DMS 273 treated with DMSO at 0.1 percent for 48 hours (cell line): ENCODE data around the gene USO1.
"Not testable (repeated sequence)": the region's sequence is repeated elsewhere in the genome, so short reads cannot be mapped to it uniquely, and the experiment has no call there.

ENCODE experiments used
- DNase-seq: peaks from one replicate; lab custom pipeline; 2025; lab: John Stamatoyannopoulos, UW

Gene USO1

DNA sequence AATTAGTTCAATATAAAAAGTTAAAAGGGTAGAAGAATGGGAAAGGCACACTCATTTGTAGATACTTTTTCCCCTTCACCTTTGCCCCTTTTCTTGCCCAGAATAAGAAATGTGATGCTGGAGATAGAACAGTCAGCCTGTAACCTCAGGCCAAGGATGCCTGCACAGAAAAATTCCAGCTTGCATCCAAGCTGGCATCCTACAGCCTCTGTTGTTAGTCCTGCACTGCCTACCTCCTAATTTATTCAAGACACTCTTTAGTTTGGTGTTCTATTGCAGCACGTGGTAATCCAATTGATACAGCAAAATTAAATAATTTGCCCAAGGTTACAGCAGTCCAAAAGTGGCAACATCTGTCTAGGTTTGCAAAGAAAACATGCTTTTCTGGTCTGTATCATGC is 9.7 kb upstream of the USO1 start:
- DNase-seq: no peak

DNA sequence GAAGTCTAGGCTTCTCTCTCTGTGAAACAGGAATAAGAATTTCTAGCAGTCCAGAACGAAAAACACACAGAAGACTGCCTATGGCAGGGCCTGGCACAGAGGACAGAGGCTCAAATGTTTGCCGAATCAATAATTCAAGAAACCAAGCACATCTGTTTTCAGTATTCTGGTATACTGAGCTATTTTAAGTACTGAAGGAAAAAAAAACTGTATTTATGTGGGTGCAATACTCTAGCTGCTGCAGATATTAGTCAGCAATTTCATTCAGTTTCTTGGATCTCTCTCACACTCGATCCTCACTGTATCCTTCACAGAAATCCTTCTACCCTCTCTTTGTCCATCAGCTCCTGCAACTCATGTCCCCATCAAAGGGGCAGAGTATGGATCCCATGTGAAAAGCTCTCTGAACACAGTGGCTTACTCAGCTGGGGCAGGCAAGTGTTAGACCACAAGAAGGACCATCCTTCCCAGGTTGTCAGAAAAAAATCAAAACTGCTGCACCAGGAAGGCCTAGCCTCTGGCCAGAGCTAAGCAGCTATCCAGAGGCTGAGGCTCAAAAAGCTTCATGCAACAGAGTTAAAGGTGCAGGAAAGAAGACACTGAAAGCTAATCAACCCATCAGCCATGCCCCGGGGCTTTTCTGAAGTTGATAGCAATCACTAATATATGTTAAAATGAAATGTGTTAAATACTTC is 9.1 kb upstream of the USO1 start:
- no peak for DNase-seq

DNA sequence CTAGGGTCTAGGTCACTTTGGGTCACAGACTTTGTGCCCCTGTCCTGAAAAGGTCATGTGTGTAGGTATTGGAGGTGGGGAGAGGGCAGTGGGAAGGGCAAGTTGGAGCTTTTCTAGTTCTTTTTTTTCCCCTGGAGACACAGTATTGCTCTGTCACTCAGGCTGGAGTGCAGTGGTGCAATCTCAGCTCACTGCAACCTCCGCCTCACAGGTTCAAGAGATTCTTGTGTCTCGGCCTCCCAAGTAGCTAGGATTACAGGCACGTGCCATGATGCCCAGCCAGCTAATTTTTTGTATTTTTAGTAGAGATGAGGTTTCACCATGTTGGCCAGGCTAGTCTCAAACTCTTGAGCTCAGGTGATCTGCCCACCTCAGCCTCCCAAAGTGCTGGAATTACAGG is 8.3 kb upstream of the USO1 start:
- not testable (repeated sequence) for DNase-seq

DNA sequence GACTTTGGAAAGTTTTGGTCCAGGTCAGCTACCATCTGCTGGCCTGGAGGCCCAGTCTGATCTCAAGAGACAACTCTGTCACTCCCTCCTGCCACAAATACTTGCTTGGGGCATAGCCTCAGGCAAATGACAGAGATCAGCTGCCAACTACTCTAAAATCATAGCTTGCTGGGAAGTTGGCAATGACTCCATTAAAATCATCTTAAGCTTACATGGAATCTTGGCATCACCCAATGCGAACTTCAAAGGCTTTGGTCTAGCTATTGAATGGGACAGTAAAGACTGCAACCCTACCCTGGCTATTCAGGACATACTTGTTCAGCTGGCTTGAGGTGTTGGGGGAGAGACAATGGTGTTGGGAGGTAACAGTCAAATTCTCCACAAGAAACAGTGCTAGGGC is 7.0 kb upstream of the USO1 start:
- DNase-seq: no peak

DNA sequence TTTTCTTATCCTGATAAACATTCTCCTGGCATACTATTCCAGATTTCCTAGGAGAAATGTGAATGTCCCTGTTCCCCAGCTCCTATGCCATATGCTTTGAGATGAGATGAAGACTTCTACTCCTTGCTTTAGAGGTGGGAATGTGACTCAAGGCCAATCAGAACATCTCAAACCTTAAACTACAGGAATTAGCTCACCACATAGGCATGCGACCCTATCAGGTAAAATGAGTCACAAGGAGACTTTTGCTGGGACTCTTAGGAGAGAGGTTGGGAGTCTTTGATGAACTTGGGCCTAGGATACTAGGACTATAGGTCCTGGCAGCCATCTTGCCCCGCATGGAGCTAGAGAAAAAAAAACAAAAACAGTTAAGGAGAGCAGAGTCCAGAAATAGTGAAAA is 5.8 kb upstream of the USO1 start:
- no peak for DNase-seq

DNA sequence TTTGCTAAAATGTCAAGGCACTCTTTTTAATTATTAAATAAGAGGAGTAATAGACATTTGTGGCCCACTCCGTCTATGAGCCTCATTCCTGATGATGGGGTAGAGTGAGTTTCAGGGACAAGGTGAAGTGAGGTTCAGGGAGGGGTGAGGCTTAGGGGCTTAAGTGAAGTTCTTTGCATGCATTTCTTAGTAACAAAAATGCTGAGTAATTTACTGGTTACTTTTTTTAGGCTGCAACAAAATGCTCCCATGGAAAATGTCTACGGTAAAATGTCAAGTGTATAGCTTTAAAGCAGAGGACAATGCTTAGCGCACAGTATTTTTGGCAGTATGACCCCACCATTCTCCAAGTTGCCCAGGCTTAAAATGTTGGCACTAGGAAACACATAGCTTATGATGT is 2.0 kb upstream of the USO1 start:
- DNase-seq: no peak

DNA sequence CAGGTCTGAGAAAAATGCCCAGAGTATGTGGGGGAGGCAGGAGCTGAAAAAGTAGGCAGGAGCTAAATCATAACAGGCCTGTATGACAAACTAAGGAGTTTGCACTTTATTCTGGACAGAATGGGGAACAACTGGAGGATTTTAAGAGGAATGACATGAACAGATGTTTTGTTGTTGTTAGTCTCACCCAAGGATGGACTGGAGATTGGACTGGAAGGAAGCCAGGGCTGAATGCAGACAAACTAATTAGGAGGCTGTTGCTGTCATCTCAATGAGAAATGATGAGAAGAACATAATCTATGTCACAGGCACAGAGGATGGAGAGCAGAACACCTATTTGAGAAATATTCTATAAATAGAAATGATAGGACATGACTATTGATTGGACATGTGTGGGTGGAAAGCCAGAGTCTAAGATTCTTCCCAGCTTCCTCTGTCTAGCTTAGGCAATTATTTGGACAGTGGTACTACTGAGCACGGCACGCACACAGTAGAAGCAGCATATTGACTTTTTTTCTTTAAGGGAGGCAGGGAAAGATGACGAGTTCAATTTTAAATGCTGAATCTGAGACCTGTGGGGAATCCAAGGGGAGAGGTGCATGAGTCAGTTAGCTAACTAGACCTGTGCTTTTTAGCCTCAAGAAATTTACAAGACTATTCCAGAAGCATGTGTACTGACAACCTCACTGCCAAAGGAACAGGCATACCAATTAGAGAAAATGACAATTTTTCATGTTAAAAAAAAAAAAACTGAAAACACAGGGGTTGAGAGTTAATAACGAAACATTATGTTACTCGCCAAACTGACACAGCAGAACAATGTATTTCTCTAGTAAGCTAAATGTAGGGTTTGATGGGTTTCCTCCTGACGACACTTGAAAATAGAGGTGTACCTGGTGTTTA is 963 bp upstream of the USO1 start:
- no peak for DNase-seq

DNA sequence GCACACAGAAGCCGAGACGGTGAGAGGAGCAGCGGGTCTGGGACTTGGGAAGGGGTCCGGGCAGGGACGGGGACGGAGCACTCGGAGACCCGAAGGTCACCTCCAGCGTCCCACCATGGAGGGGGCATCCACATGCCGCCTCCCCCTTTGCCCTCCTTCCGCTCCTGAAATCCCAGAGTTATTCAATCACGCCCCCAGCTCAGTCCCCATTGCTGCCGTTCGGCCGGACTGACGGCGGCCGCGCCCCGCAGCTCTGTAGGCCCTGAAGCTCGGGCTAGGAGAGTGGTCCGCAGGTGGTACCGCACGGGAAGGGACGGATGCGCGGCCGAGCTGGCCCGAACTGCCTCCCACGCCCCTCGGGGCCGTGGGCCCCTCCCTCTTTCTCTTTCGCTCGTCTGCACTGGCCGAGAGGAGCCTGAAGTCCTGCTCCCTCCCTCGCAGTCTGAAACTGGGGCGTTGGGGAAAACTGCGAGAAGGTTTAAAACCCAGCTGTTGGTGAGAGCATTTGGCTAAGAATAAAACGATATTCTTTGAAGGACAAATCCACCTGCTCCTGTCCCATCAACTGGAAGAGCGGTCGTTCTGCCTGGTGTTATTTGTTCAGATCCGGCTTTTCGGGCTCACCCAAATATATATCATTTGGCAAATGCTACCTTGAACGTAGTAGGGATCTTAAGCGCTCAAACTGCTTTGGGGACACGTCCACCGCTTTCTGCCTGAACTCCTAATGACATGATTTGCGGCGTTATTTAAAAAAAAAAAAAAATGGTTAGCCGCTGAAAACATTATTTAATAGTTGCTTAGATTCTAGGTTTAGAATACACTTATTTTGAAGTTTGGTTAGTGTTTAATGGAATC is 719 bp downstream of the USO1 start:
- DNase-seq: peak; percentile 8

DNA sequence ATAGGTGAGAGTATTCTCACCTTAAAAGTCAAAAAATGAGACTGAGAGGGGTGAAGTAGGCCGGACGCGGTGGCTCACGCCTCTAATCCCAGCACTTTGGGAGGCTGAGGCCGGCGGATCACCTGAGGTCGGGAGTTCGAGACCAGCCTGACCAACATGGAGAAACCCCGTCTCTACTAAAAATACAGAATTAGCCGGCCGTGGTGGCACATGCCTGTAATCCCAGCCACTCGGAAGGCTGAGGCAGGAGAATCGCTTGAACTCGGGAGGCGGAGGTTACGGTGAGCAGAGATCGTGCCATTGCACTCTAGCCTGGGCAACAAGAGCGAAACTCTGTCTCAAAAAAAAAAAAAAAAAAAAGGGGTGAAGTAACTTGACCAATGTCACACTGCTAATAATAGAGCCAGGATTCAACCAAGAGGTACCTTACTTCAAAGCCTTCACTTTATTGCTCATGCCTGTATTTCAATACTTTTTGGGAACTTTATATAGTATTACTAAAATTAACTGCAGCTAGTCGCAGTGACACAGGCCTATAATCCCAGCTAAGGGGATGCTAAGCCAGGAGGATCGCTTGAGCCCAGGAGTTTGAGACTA is 1.7 kb downstream of the USO1 start:
- not testable (repeated sequence) for DNase-seq

DNA sequence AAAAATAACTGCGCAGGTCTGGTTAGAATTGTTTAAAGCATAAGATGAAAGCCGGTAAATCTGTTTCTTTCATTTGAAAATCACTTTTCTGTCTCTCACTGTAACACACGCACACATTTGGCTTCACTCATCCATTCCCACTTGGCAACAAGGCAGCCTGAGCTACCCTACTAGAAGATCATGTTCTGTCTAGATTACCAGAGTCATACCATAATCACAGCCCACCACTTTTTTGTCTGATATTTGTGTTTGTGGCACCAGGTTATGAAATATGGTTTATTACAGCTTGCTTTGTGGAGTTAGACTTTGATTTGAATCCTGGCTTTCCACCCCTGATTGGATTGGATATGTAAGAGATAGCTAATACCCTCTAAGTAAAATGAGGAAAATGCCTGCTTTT is 2.2 kb downstream of the USO1 start:
- no peak for DNase-seq

DNA sequence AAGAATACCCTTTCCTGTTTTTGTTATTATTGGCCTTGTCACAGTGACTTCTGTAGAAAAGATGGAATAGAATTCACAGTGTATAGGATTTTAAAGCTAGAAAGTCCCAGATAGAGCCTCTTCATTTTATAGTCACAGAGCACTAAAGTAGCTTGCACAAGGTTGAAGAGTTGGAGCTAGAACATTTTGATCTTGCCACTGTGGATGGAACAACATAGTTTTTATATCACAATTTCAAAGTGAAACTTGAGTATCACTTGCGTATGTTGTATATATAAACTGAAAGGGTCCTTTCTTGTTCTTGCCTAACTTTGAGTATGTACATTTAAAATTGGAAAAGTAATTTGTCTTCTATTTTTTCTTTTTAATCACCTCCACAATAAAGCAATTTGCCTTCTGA is 2.7 kb downstream of the USO1 start:
- DNase-seq: no peak

DNA sequence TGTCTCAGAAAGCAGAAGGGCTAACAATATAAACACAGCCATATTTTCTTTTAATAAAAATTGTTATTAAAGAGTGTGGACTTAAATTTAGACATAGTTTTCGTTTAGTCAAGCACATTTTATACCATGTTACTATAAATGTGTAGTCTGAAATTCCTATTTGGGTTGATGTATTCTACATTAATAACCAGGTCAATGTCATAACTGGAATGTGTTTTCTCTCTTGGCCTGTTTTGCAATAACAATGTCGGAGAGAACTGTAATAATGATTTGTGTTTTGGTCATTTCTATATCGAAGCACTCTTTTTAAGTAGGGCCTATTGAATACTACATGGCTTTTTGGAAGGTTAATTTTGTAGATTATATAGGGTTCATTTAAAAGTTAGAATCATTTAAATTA is 5.5 kb downstream of the USO1 start:
- DNase-seq: no peak

DNA sequence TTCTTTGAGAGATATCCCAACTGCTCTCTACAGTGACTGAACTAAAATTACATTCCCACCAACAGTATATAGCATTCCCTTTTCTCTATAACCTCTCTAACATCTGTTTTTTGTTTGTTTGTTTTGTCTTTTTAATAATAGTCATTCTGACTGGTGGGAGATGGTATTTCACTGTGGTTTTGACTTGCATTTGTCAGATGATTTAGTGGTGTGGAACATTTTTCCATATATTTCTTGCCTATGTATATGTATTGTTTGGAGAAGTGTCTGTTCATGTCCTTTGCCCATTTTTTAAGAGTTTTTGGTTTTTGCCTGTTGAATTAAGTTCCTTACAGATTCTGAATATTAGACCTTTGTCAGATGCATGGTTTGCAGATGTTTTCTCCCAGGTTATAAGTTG is 9.0 kb downstream of the USO1 start:
- no peak for DNase-seq

DNA sequence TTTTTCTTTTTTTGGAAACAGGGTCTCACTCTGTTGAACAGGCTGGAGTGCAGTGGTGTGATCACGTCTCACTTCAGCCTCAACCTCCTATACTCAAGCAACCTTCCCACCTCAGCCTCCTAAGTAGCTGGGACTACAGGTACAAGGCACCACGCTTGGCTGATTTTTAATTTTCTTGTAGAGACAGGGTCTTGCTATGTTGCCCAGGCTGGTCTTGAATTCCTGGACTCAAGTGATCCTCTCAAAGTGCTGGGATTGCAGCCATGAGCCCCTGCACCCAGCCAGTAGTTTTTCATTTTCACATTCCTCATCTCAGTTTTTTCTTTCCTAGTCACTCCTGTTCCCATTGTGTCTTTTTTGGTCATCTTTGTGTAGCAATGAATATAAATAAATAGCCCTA is 11.1 kb downstream of the USO1 start:
- no peak for DNase-seq

DNA sequence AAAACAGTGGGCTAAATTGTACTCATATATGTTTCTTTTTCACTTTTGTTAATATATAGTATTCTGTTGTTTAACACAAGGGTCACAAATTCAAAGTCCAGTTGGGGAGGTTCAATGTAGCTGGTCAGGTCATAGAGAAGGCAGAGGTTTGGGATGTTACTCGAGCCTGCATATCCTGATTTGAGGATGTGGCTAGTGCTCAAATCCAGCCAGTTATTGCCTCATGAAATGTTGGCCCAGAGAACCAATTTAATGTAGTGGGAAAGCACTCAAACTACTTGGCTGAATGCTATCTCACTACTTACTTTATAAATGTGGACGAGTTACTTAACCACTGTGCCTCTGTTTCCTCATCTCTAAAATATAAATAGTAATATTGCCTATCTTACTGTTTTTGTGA is 12.5 kb downstream of the USO1 start:
- DNase-seq: no peak

DNA sequence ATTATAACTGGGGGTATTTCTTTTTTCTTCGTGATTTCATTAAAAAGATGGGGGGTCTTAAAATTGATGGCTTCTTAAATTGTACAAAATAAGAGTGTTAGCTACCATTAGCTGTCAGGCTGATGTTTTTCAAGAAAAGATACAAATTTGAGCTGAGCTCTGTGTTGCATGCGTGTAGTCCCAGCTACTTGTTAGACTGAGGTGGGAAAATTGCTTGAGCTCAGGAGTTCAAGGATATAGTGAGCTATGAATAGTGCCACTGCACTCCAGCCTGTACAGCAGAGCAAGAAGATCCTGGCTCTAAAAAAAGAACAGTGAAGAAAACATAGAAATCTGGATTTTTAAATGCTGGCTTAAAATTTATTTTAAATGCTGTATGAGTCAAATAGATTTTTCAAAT is 13.0 kb downstream of the USO1 start:
- no peak for DNase-seq

DNA sequence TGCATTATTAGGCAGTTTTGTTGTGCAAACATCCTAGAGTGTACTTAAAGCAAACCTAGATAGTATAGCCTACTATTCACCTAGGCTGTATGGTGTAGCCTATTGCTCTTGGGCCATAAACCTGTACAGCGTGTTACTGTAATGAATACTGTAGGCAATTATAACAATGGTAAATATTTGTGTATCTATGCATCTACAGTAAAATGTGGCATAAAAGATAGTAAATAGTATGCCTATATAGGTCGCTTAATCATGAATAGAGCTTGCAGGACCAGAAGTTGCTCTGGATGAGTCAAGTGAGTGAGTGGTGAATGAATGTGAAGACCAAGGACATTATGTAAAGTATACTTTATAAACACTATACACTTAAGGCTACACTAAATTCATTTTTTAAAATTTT is 16.6 kb downstream of the USO1 start:
- no peak for DNase-seq

DNA sequence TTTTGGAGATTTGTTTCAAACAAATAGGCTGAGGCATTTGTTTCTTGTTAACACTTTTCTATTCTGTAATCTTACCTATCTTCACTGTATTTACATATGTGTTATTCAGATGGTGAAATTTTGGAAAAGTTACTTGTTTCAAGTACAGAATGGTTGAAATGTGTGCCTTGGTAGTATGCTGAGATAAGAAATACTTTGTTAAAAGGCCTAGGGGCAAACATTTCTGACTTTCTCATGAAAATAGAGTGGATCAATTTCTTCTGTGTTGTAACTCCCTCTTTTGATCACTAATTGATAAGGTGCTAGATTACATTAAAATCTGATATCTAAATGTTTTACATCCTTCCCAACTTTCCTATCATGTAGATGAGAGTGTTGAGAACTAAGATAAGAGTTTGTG is 18.1 kb downstream of the USO1 start:
- no peak for DNase-seq

DNA sequence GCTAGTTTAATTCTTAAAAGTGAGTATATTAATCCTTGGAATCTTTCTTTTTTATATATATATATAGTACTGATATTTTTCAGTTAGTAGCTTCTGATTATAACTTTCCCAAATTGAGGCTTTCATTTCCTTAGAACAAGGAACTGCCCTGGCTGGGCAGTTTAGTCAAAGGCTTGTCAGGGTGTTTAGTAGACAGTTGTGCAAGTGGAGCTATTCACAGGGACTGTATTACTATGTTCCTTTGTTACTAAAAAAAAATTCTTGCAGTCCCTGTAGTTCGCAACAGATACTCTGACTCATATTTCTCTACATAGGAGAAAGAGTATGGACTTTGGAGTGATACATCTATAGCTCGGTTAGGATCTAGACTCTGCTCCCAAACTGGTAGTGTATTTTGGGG is 20.8 kb downstream of the USO1 start:
- no peak for DNase-seq

DNA sequence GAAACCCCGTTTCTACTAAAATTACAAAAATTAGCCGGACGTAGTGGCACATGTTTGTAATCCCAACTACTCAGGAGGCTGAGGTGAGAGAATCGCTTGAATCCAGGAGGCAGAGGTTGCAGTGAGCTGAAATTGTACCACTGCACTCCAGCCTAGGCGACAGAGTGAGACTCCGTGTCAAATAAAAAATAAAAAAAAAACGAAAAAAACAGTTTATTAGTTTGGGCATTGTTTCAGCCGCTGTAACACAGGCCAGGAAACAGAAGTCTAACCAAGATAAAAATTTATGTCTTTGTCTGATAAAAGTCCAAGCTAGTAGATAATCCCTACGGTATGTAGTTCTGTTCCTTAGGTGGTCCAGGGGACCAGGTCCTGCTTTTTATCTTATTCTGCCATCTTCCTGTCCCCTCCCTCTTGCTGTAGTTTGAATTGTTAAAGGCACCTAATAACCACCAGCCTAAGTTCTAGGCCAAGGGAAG is 21.4 kb downstream of the USO1 start:
- no peak for DNase-seq

DNA sequence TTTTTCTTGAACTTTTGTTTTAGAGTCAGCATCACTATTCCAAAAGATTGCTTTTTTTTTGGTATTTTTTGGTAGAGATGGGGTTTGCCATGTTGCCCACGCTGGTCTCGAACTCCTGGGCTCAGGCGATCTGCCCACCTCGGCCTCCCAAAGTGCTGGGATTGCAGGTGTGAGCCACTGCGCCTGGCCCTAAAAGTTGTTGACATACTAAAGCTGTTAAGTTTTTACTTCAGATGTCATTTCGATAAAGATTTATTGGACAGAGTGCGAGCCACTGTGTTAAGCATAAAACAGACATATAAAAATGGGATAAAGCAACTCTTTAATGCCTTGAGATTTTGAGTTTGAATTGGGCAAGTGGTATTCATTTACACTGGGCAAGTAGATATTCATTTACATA is 28.3 kb downstream of the USO1 start:
- DNase-seq: no peak

DNA sequence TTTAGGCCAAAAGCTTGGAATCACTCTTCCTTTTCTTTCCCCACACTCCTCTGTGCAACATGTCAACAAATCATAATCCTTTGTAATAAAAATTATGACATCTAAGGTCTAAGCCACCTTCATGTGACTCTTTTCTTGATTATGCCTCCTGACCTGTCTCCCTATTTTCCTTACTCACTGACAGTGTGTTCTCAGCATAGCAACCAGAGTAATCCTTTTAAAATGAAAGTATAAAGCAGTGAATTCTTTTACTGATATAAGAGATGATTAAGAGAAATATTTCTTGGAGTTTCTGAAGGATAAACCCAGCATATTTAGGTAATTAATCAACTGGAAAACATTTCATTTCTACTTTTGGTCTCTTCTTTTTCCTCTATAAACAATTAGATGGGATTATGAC is 44.7 kb downstream of the USO1 start:
- no peak for DNase-seq
